IPS DF 6.9 (cell line): ENCODE measurements around the gene OR1E1.
"Not testable (repeated sequence)": the region's sequence is repeated elsewhere in the genome, so short reads cannot be mapped to it uniquely, and the experiment has no call there.

Experiments
- DNase-seq: peaks from one replicate; pipeline ENCODE4 v3.0.0-alpha.2; 2013; ENCODE audit warnings: low read depth, low spot score
- H3K27ac ChIP-seq: one replicate; pipeline ENCODE4 v1.5.1; 2013; ENCODE audit warnings: low read length, control low read depth
- H3K27me3 ChIP-seq: 2 replicates; pipeline ENCODE4 v1.6.1; 2013; ENCODE audit warnings: mild to moderate bottlenecking, low read length; ENCODE audit not compliant: control insufficient read depth, insufficient read depth
- H3K36me3 ChIP-seq: 2 replicates; pipeline ENCODE4 v1.6.1; 2013; ENCODE audit warnings: low read length; ENCODE audit not compliant: control insufficient read depth, insufficient read depth
- H3K4me1 ChIP-seq: 2 replicates; pipeline ENCODE4 v1.6.1; 2013; ENCODE audit warnings: low read length; ENCODE audit not compliant: control insufficient read depth, insufficient read depth
- H3K4me3 ChIP-seq: 2 replicates; pipeline ENCODE4 v1.5.1; 2013; ENCODE audit warnings: mild to moderate bottlenecking, low read length
- H3K9me3 ChIP-seq: 2 replicates; pipeline ENCODE4 v1.6.1; 2013; ENCODE audit warnings: low read length, inconsistent platforms; ENCODE audit not compliant: control insufficient read depth, insufficient read depth
- WGBS: extraction: QIAGEN DNeasy Blood & Tissue Kit; methylation state at CpG from one replicate; pipeline ENCODE4 v1.1.7; 2013; ENCODE audit warnings: mixed read lengths, missing lambda C conversion rate; ENCODE audit not compliant: insufficient read length, insufficient coverage; 5-methylcytosine and 5-hydroxymethylcytosine counted together

Gene OR1E1, protein sequence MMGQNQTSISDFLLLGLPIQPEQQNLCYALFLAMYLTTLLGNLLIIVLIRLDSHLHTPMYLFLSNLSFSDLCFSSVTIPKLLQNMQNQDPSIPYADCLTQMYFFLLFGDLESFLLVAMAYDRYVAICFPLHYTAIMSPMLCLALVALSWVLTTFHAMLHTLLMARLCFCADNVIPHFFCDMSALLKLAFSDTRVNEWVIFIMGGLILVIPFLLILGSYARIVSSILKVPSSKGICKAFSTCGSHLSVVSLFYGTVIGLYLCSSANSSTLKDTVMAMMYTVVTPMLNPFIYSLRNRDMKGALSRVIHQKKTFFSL

DNA sequence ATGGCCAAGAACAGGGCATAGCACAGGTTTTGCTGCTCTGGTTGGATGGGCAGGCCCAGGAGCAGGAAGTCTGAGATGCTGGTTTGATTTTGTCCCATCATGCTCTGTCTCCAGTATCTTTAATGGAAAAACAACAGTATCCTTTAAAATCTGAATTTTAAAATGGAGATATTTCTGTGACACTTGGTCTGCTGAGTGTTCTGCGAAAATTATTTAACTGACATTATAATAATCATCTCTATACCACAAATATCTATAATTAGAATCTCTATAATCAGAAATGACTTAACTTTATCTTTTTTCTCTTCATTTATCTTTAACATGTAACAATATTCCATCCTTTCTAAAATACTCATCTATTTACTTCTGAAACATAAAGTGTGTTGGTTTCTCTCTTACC, at the start of gene OR1E1:
Gene OR1E1 (minus strand): TSS at position 101 of the 400 bp plus-strand sequence. CDS start 0 bp downstream, at position 101.
- DNase-seq, result no peak
- Histone ChIP-seq H3K9me3 (no peaks in the 10 kb centered on the region), H3K4me1 (no peaks in the 10 kb centered on the region), H3K4me3 (no peak within 1 kb of the TSS), H3K36me3 (no peaks in the 10 kb centered on the region), H3K27ac (no peak within 1 kb of the TSS), H3K27me3 (no peaks in the 10 kb centered on the region)
- WGBS, result no CpG with 5 or more reads among the region's 1 CpG

DNA sequence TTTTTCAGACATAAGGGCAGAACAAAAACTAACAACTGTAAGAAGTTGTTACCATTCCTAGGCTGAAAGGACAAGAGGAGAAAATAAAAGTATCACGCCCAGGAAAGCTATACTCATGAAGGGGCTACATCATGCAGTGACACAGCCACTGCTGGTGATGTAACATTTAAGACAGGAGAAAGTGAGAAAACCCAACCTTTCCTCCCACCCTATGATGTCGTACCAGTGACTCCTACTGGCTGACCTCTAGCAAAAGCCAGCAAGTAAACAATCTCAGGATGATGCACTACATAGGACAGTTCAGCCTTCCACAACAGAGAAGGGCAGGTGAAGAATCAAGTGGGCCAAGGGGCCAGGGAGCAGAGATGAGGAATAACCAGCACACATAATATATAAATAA, 49.4 kb upstream of the OR1E1 start:
- no peaks in the 10 kb centered on the region for H3K27me3 ChIP-seq
- no CpG with 5 or more reads among the region's 2 CpGs for WGBS
- peak; percentile 52 for DNase-seq
- no peaks in the 10 kb centered on the region for H3K4me1 ChIP-seq
- H3K36me3 ChIP-seq, result no peaks in the 10 kb centered on the region
- H3K27ac ChIP-seq, result no peak overlapping the region
- no peaks in the 10 kb centered on the region for H3K9me3 ChIP-seq
- H3K4me3 ChIP-seq, result no peak overlapping the region

DNA sequence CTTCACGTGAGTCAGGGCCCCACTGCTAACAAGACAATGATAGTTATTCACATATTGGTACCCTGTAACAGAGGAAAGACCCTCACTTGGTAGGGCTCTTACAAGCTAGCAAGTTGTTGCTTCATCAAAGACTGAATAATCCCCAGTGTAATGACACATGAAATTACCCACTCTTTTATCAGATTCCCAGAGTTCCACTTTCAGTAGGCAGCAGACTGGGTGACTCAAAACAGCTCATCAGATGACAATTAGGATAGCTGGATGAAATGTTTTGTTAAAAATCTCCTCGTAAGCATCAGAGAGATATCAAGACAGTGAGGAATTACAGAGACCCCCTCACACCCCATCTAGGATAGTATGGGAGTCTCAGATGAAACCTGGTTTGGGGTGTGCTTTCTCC, 42.2 kb upstream of the OR1E1 start:
- no peaks in the 10 kb centered on the region for H3K36me3 ChIP-seq
- WGBS, result no CpG with 5 or more reads among the region's 2 CpGs
- H3K27me3 ChIP-seq, result no peaks in the 10 kb centered on the region
- H3K4me1 ChIP-seq, result no peaks in the 10 kb centered on the region
- H3K4me3 ChIP-seq, result no peak overlapping the region
- no peak for DNase-seq
- no peaks in the 10 kb centered on the region for H3K9me3 ChIP-seq
- H3K27ac ChIP-seq, result no peak overlapping the region

DNA sequence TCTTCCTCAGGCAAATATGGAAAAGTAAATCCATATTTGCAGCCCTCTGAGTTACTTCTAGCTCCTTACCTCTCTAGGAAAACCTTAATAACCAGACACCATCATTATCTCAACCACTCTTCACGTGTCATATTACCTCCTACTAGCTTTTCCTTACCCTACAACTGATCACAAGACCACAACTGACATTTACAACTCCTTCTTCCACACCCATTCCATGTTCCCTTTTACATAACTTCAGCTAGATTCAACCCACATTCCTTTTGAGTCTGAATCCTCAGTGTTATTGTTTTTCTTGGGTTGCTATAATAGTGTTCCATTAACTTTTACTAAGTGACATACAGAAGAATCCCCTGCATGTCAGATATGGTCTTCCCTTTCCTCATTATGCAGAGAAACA, 40.2 kb upstream of the OR1E1 start:
- Histone ChIP-seq H3K36me3 (no peaks in the 10 kb centered on the region), H3K4me3 (no peak overlapping the region), H3K27me3 (no peaks in the 10 kb centered on the region), H3K9me3 (no peaks in the 10 kb centered on the region), H3K4me1 (no peaks in the 10 kb centered on the region), H3K27ac (no peak overlapping the region)
- no peak for DNase-seq
- WGBS, result 100% methylated on average over 1 of the region's 1 CpG

DNA sequence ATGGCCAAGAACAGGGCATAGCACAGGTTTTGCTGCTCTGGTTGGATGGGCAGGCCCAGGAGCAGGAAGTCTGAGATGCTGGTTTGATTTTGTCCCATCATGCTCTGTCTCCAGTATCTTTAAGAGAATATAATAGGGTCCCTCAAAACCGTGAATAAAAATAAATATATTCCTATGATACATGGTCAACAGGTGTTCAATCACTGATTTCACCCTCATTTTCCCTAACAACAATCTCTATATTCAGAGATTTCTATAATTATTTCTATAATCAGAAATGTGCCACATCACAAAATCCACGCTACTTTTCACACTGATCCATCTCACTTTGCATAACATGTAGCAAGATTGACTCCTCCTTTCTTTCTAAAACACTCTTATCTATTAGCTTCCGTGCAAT, 35.5 kb upstream of the OR1E1 start, which contains the start of gene OR1E2:
Gene OR1E2 (minus strand): TSS at position 101 of the 400 bp plus-strand sequence. CDS start 0 bp downstream, at position 101.
- Histone ChIP-seq H3K4me3 (no peak within 1 kb of the TSS), H3K4me1 (no peaks in the 10 kb centered on the region), H3K27ac (no peak within 1 kb of the TSS), H3K27me3 (no peaks in the 10 kb centered on the region), H3K9me3 (no peaks in the 10 kb centered on the region), H3K36me3 (no peaks in the 10 kb centered on the region)
- 100% methylated on average over 1 of the region's 3 CpGs for WGBS
- no peak for DNase-seq

DNA sequence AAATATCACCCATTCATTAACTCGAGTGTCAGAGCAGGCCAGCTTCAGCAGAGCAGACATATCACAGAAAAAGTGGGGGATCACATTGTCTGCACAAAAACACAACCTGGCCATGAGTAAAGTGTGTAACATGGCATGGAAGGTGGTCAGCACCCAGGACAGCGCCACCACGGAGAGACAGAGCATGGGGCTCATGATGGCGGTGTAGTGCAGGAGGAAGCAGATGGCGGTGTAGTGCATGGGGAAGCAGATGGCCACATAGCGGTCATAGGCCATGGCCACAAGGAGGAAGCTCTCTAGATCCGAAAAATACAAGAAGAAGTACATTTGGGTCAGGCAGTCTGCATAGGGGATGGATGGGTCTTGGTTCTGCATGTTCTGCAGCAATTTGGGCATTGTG, 35.0 kb upstream of the OR1E1 start:
- no CpG with 5 or more reads among the region's 7 CpGs for WGBS
- H3K36me3 ChIP-seq, H3K27me3 ChIP-seq, H3K4me1 ChIP-seq, H3K27ac ChIP-seq, H3K9me3 ChIP-seq, H3K4me3 ChIP-seq: not testable (repeated sequence)
- peak; percentile 9 for DNase-seq

DNA sequence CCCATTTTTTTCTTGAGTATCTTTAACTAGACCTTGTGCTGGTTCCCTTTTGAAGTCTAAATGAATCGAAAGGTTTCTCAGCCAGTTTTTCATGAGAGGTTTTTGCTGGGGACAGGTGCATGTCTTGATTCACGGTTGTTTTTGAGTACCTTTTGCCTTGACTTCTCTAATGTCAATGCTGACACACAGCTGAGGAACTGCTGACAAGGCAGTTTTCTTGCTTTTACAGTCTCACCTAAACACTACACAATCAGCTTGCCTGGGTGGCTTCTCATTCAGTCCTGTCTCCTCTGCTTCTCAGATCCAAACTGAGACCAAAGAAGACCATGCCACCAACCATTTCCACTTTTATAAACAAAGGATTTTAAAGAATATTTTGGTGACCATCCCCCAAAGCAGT, 20.0 kb upstream of the OR1E1 start:
- Histone ChIP-seq H3K27me3 (no peaks in the 10 kb centered on the region), H3K9me3 (no peaks in the 10 kb centered on the region), H3K27ac (no peak overlapping the region), H3K4me3 (no peak overlapping the region), H3K36me3 (no peaks in the 10 kb centered on the region), H3K4me1 (no peaks in the 10 kb centered on the region)
- DNase-seq, result no peak
- no CpG with 5 or more reads among the region's 2 CpGs for WGBS

DNA sequence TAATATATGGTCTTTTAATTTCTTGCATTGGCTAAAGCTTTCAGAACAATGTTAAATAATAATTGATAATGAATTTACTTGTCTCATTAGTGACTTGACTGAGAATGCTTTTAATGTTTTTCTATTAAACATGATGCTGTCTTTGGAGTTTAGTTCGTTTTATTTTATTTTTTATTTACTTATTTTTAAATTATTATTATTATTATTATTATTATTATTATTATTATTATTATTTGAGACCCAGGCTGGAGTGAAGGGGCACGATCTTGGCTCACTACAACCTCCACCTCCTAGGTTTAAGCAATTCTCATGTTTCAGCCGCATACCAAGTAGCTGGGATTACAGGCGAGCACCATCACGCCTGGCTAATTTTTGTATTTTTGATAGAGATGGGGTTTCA, 17.4 kb upstream of the OR1E1 start:
- no peaks in the 10 kb centered on the region for H3K4me1 ChIP-seq

DNA sequence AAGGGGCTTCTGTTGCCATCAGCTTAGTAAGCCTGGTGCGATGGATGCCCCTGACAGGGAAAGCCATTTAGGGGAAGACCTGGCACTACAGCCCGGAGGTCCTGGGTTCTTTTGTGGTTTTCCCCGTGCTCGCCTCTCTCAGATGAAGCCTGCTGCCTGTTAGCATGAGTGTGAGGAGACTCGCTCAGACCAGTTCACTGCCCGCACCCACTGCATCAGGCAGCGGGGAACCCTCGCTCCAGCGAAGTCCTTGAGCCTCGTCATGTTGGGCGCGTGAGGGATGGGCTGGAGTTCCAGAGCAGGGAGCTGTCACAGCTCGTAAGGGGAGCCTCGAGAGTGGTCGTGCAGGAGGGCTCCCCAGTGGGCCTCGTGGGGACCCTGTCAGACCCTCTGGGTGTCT, 14.0 kb upstream of the OR1E1 start:
- not testable (repeated sequence) for DNase-seq

More for the DNA sequence above, 17.4 kb upstream of the OR1E1 start:
- Histone ChIP-seq H3K27ac (no peak overlapping the region), H3K27me3 (no peaks in the 10 kb centered on the region), H3K4me3 (no peak overlapping the region), H3K36me3 (no peaks in the 10 kb centered on the region), H3K9me3 (no peaks in the 10 kb centered on the region)
- no CpG with 5 or more reads among the region's 5 CpGs for WGBS
- no peak for DNase-seq

DNA sequence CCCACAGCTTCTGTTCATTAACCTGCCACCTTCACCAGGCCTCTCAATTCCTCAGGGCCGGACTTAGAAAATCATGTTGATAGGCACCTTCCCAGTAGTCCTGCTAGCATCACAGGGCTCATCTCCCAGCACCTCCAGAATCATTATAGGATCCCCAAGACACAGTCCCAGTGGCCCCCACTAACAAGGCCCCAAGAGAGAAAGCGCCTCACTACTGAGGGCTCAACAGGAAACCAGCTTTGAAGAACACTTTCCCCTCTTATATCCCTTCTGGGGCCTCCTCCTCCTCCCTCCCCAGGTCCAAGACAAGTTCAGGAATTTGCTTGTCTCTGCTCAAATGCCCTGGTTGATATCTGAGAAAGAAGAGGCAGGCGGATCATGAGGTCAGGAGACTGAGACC, 12.9 kb upstream of the OR1E1 start, which contains the start of gene OR3A3:
Gene OR3A3 (plus strand): TSS at position 301 of the 400 bp plus-strand sequence.
- Histone ChIP-seq H3K9me3 (no peaks in the 10 kb centered on the region; the same call in 1 of the 2 replicates), H3K4me1 (no peaks in the 10 kb centered on the region), H3K36me3 (no peaks in the 10 kb centered on the region), H3K4me3 (no peak within 1 kb of the TSS), H3K27ac (no peak within 1 kb of the TSS), H3K27me3 (no peaks in the 10 kb centered on the region)
- no CpG with 5 or more reads among the region's 3 CpGs for WGBS
- DNase-seq, result no peak

More for the DNA sequence above, 14.0 kb upstream of the OR1E1 start:
- WGBS, result no CpG with 5 or more reads among the region's 16 CpGs
- not testable (repeated sequence) for H3K9me3 ChIP-seq, H3K4me3 ChIP-seq, H3K27ac ChIP-seq, H3K4me1 ChIP-seq, H3K36me3 ChIP-seq, H3K27me3 ChIP-seq

DNA sequence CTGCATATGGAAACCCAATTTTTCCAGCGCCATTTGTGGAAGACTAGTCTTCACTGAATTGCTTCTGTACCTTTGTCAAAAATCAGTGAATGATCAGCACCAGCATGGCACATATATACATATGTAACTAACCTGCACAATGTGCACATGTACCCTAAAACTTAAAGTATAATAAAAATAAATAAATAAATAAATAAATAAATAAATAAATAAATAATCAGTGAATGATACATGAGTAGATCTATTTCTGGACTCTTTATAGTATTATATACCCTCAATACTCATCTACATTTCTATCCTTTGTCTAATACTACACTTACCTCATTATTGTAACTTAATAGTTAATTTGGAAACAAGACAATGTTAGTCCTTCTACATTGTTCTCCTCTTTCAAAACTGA, 5.6 kb upstream of the OR1E1 start:
- H3K27me3 ChIP-seq, H3K27ac ChIP-seq, DNase-seq, H3K4me3 ChIP-seq, H3K4me1 ChIP-seq, H3K9me3 ChIP-seq, H3K36me3 ChIP-seq: not testable (repeated sequence)
- no CpG with 5 or more reads among the region's 1 CpG for WGBS
